Measurements from ENCODE around the gene R3HCC1L.

Gene R3HCC1L

DNA sequence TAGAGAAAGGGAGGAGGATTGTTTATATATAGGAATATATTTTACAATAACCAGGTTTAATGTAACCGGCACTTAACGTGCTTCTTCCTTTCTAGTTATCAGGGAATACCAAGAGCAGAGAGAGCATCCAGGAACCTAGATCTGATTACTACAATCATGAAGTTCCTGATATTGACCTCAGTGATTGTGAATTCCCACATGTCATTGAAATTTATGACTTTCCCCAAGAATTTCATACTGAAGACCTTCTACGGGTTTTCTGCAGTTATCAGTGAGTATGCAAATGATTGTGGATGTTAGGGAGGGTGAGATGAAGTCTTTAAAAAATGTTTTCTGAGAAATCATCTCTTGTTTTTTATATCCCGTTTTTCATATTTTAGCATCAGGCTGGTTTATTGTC is 97.0 kb downstream of the R3HCC1L start:
- Histone ChIP-seq H3K9me3 (ENCODE audit: severe bottlenecking) (peaks cover 7% of the 10 kb centered on the region), H3K4me3 (ENCODE audit: low read depth, low read length) (no peak overlapping the region)

DNA sequence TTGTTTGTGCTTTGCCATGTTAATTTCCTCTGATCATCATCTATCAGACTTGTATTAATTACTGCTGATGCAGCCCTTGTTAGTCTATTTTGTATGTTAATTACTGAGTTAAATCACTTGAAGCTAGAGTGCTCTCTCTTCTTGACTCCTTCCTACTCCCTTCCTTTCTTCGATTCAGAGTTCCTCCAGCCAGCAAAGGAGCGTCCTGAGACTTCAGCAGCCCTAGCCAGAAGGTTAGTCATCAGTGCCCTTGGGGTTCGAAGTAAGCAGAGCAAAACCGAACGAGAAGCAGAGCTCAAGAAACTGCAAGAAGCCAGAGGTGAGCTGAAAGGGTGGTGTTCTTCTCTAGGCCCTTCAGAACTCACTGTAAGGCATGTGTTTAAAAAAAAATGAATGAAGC is 101.4 kb downstream of the R3HCC1L start:
- no peak overlapping the region for H3K27ac ChIP-seq
- no peaks in the 10 kb centered on the region for H3K27me3 ChIP-seq (ENCODE audit: insufficient read depth, low read depth, severe bottlenecking)
- H3K9me3 ChIP-seq (ENCODE audit: severe bottlenecking), result no peaks in the 10 kb centered on the region
- no peak overlapping the region for H3K4me3 ChIP-seq (ENCODE audit: low read depth, low read length)
- TF ChIP-seq, protein P1, sequence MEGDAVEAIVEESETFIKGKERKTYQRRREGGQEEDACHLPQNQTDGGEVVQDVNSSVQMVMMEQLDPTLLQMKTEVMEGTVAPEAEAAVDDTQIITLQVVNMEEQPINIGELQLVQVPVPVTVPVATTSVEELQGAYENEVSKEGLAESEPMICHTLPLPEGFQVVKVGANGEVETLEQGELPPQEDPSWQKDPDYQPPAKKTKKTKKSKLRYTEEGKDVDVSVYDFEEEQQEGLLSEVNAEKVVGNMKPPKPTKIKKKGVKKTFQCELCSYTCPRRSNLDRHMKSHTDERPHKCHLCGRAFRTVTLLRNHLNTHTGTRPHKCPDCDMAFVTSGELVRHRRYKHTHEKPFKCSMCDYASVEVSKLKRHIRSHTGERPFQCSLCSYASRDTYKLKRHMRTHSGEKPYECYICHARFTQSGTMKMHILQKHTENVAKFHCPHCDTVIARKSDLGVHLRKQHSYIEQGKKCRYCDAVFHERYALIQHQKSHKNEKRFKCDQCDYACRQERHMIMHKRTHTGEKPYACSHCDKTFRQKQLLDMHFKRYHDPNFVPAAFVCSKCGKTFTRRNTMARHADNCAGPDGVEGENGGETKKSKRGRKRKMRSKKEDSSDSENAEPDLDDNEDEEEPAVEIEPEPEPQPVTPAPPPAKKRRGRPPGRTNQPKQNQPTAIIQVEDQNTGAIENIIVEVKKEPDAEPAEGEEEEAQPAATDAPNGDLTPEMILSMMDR (IDR thresholded peaks at IDR 0.05; ENCODE audit: low read depth, low read length), result no peak
- peaks cover 37% of the 10 kb centered on the region for H3K36me3 ChIP-seq
- DNase-seq, result no peak

More for the DNA sequence above, 97.0 kb downstream of the R3HCC1L start:
- no peak for DNase-seq
- H3K36me3 ChIP-seq, result peaks cover 24% of the 10 kb centered on the region
- H3K27me3 ChIP-seq (ENCODE audit: insufficient read depth, low read depth, severe bottlenecking), result no peaks in the 10 kb centered on the region
- TF ChIP-seq, protein P1 (IDR thresholded peaks at IDR 0.05; ENCODE audit: low read depth, low read length), result no peak
- no peak overlapping the region for H3K27ac ChIP-seq

DNA sequence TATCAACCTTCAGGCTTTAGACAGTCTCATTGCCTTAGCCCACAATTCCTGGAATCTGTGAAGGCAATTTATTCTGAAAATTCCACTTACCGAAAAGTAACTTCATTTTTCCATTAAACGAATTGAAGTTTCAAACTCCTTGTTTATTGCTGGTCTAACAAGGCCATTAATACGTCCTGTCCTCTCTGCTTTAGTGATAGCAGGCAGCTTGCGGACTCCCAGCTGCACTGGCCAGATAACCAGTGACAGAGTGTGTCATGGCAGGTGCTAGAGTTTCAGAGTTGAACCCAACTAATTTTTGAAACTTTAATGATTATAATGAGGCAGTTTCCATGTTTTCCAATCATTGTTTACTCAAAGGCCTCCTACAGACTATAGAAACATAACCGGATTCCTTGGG is 102.4 kb downstream of the R3HCC1L start:
- no peak overlapping the region for H3K4me3 ChIP-seq (ENCODE audit: low read depth, low read length)
- no peaks in the 10 kb centered on the region for H3K9me3 ChIP-seq (ENCODE audit: severe bottlenecking)
- no peaks in the 10 kb centered on the region for H3K27me3 ChIP-seq (ENCODE audit: insufficient read depth, low read depth, severe bottlenecking)
- no peak overlapping the region for H3K27ac ChIP-seq
- H3K36me3 ChIP-seq, result peaks cover 36% of the 10 kb centered on the region
- TF ChIP-seq, protein P1 (IDR thresholded peaks at IDR 0.05; ENCODE audit: low read depth, low read length), result no peak
- no peak for DNase-seq

DNA sequence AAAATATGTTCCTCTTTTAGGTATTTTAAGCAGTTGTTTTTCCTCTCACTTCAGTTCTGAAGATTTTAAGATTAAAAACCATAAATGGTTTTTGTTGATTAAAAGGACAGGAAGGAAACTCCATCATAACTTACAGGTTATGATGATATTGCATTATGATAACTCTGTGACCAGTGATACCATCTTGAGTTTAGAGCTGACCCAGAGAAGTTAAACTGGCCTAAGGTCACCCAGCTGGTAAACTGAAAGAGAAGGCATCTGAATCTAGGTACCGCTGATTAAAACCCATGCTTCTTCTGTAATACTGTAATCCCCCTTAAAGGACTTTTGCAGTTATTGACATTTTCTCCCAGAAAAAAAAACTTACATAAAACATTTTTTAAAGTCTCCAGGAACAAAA is 103.9 kb downstream of the R3HCC1L start:
- H3K27ac ChIP-seq, result no peak overlapping the region
- TF ChIP-seq, protein P1 (IDR thresholded peaks at IDR 0.05; ENCODE audit: low read depth, low read length), result no peak
- no peak for DNase-seq

DNA sequence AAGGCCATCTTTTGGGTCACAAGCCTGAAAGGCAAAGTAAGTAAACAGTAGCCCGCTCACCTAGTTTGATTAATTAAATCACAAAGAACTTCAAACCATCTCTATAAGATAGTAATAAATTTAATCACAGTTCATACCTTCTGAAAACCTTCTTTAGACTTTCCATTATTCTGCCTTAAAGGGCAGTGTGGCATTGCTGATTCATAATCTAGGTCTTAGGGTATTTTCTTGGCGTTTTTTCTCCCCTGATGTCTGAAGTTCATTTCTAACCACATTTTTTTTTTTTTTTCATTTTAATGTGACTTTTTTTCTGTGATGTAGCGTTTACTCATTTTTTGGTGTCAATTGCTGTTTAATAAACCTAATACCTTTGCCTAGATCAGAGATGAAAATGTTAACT is 106.1 kb downstream of the R3HCC1L start:
- H3K27me3 ChIP-seq (ENCODE audit: insufficient read depth, low read depth, severe bottlenecking), result no peaks in the 10 kb centered on the region
- no peaks in the 10 kb centered on the region for H3K9me3 ChIP-seq (ENCODE audit: severe bottlenecking)
- H3K27ac ChIP-seq, result no peak overlapping the region
- H3K4me3 ChIP-seq (ENCODE audit: low read depth, low read length), result no peak overlapping the region
- no peak for DNase-seq
- peaks cover 32% of the 10 kb centered on the region for H3K36me3 ChIP-seq
- TF ChIP-seq, protein P1 (IDR thresholded peaks at IDR 0.05; ENCODE audit: low read depth, low read length), result no peak

More for the DNA sequence above, 103.9 kb downstream of the R3HCC1L start:
- H3K9me3 ChIP-seq (ENCODE audit: severe bottlenecking), result no peaks in the 10 kb centered on the region
- H3K36me3 ChIP-seq, result peaks cover 34% of the 10 kb centered on the region
- H3K27me3 ChIP-seq (ENCODE audit: insufficient read depth, low read depth, severe bottlenecking), result no peaks in the 10 kb centered on the region
- H3K4me3 ChIP-seq (ENCODE audit: low read depth, low read length), result no peak overlapping the region

DNA sequence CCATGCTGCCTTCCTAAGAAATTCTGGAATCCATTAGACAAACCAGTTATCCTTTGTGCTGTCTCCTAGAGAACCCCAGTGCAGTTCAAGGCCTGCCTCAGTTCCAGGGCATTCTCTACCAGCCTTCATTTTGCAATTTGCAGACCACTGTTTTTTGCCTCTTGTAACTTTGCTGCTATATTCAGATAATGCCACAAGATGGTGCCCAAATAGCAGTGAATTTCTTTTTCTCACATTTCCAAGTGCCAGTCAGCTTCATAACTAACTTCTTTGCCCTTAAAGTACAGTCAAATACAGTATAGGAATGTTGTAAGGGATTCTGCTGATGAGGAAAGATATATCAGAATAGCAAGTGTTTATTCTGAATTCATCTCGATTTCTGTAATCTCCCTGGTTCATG is 108.4 kb downstream of the R3HCC1L start:
- no peaks in the 10 kb centered on the region for H3K27me3 ChIP-seq (ENCODE audit: insufficient read depth, low read depth, severe bottlenecking)
- TF ChIP-seq, protein P1 (IDR thresholded peaks at IDR 0.05; ENCODE audit: low read depth, low read length), result peak; percentile 52
- peaks cover 34% of the 10 kb centered on the region for H3K36me3 ChIP-seq
- H3K4me3 ChIP-seq (ENCODE audit: low read depth, low read length), result no peak overlapping the region
- no peak overlapping the region for H3K27ac ChIP-seq
- DNase-seq, result no peak
- H3K9me3 ChIP-seq (ENCODE audit: severe bottlenecking), result no peaks in the 10 kb centered on the region

Data from WERI-Rb-1 (cell line).